Measurements from ENCODE around the gene TCTN3.
"Not testable (repeated sequence)": the region's sequence is repeated elsewhere in the genome, so short reads cannot be mapped to it uniquely, and the experiment has no call there.

The TCTN3 gene

GRCh38 chr10:95693668-95694534, at the start of gene TCTN3:
Gene TCTN3 (minus strand): TSS chr10:95693927. CDS start chr10:95693899, 28 bp downstream.
- DNase-seq = peak; percentile 98

GRCh38 chr10:95742962-95743535, 49.3 kb upstream of the TCTN3 start:
- no peak for DNase-seq

GRCh38 chr10:95742485-95742884, 48.8 kb upstream of the TCTN3 start:
- DNase-seq = no peak

- no peak for DNase-seq
Measured at GRCh38 chr10:95741807-95742467, 48.2 kb upstream of the TCTN3 start.

GRCh38 chr10:95739056-95739455, 45.3 kb upstream of the TCTN3 start:
- no peak for DNase-seq

- DNase-seq = not testable (repeated sequence)
Measured at GRCh38 chr10:95732907-95733306, 39.2 kb upstream of the TCTN3 start.

- DNase-seq = no peak
Measured at GRCh38 chr10:95730233-95730632, 36.5 kb upstream of the TCTN3 start.

- no peak for DNase-seq
Measured at GRCh38 chr10:95729323-95730055, 35.8 kb upstream of the TCTN3 start.

GRCh38 chr10:95728526-95728925, 34.8 kb upstream of the TCTN3 start:
- no peak for DNase-seq

- DNase-seq = not testable (repeated sequence)
Measured at GRCh38 chr10:95722496-95722895, 28.8 kb upstream of the TCTN3 start.

- not testable (repeated sequence) for DNase-seq
Measured at GRCh38 chr10:95720745-95721144, 27.0 kb upstream of the TCTN3 start.

- DNase-seq = no peak
Measured at GRCh38 chr10:95716866-95717265, 23.1 kb upstream of the TCTN3 start.

GRCh38 chr10:95716466-95716865, 22.7 kb upstream of the TCTN3 start:
- DNase-seq = no peak

- DNase-seq = no peak
Measured at GRCh38 chr10:95711492-95711891, 17.8 kb upstream of the TCTN3 start.

GRCh38 chr10:95706990-95707389, 13.3 kb upstream of the TCTN3 start:
- no peak for DNase-seq

- no peak for DNase-seq
Measured at GRCh38 chr10:95706573-95706972, 12.8 kb upstream of the TCTN3 start.

- DNase-seq = no peak
Measured at GRCh38 chr10:95698415-95698814, 4.7 kb upstream of the TCTN3 start.

- DNase-seq = no peak
Measured at GRCh38 chr10:95697429-95697828, 3.7 kb upstream of the TCTN3 start.

GRCh38 chr10:95694665-95695064, 938 bp upstream of the TCTN3 start:
- no peak for DNase-seq

- no peak for DNase-seq
Measured at GRCh38 chr10:95693071-95693667, 558 bp downstream of the TCTN3 start.

- no peak for DNase-seq
Measured at GRCh38 chr10:95691281-95691680, 2.4 kb downstream of the TCTN3 start.

GRCh38 chr10:95688648-95689047, 5.1 kb downstream of the TCTN3 start:
- no peak for DNase-seq

- no peak for DNase-seq
Measured at GRCh38 chr10:95683966-95684365, 9.8 kb downstream of the TCTN3 start.
